HEK293 (cell line): ENCODE data around the gene DHX38.

Experiments used
- CTCF ChIP-seq: fragments of 450-650 bp; formaldehyde crosslinking; IDR thresholded peaks from 2 replicates; pipeline ENCODE4 v1.5.1; 2016; ENCODE audit warnings: missing biosample characterization, missing genetic modification characterization
- MYNN ChIP-seq: fragments of 450-650 bp; formaldehyde crosslinking; IDR thresholded peaks from 2 replicates; pipeline ENCODE4 v1.5.1; 2016; ENCODE audit warnings: missing biosample characterization, missing genetic modification characterization, borderline replicate concordance
- PBX3 ChIP-seq: sonication (generic); formaldehyde crosslinking; IDR thresholded peaks from 2 replicates; pipeline ENCODE4 v1.8.1; 2022; ENCODE audit warnings: mild to moderate bottlenecking, moderate library complexity, missing genetic modification reagents
- ZBTB1 ChIP-seq: fragments of 450-650 bp; formaldehyde crosslinking; IDR thresholded peaks from 2 replicates; pipeline ENCODE4 v1.5.1; 2016; ENCODE audit warnings: missing biosample characterization, missing genetic modification characterization
- ZNF175 ChIP-seq: fragments of 450-650 bp; formaldehyde crosslinking; IDR thresholded peaks from 2 replicates; pipeline ENCODE4 v1.5.1; 2016; ENCODE audit warnings: missing biosample characterization, missing genetic modification characterization
- ZNF274 ChIP-seq, 2 experiments: fragments of 200-500 bp in 1 of 2; fragments of 450-650 bp in 1 of 2; sonication (Bioruptor generic) in 1 of 2; formaldehyde crosslinking in 1 of 2; IDR thresholded peaks; 2 replicates each; pipeline versions ENCODE4 v1.5.1 to v1.6.1; 2014 to 2016; ENCODE audit warnings: borderline replicate concordance in 1 of 2, inconsistent platforms in 1 of 2, low read length in 1 of 2, missing biosample characterization in 1 of 2, missing genetic modification characterization in 1 of 2
- ZNF423 ChIP-seq: fragments of 450-650 bp; formaldehyde crosslinking; IDR thresholded peaks from 2 replicates; pipeline ENCODE4 v1.5.1; 2016; ENCODE audit warnings: missing biosample characterization, missing genetic modification characterization
- ZNF433 ChIP-seq: fragments of 450-650 bp; formaldehyde crosslinking; IDR thresholded peaks from 2 replicates; pipeline ENCODE4 v1.5.1; 2016; ENCODE audit warnings: missing biosample characterization, missing genetic modification characterization, low read depth
- ZNF549 ChIP-seq: fragments of 450-650 bp; IDR thresholded peaks from 2 replicates; pipeline ENCODE4 v1.5.1; 2018; ENCODE audit warnings: missing biosample characterization, missing genetic modification characterization, mild to moderate bottlenecking, inconsistent platforms, moderate library complexity
- ZNF658 ChIP-seq: fragments of 450-650 bp; formaldehyde crosslinking; IDR thresholded peaks from 2 replicates; pipeline ENCODE4; 2016; ENCODE audit warnings: missing biosample characterization, missing genetic modification characterization
- ZNF76 ChIP-seq: fragments of 450-650 bp; formaldehyde crosslinking; IDR thresholded peaks from 2 replicates; pipeline ENCODE4; 2016; ENCODE audit warnings: low read depth, missing biosample characterization, missing genetic modification characterization, borderline replicate concordance
- TF ChIP-seq, protein P1 (sequence below): fragments of 450-650 bp; formaldehyde crosslinking; IDR thresholded peaks from 2 replicates; pipeline ENCODE4 v1.5.1; 2016; ENCODE audit warnings: missing biosample characterization, missing genetic modification characterization

DNA sequence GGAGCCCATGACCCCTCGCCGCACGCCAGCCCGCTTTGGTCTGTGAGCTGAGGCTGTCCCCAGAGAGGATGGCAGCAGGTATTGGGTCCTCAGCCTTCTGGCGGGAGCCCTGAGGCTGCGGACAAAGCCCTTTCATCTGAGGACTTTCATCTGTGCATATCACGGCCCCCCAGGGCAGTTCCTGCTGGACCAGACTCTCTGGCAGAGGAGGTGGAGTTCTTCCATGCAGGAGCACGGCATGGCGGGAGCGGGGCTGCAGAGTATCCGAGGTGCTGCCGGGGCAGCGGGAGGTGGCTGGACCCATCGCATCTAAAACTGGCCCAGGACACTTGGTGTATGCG lies 18.8 kb downstream of the DHX38 start:
- no peak for TF ChIP-seq ZNF175 (tag by site-specific recombination)
- TF ChIP-seq CTCF (tag by site-specific recombination), result no peak
- no peak for TF ChIP-seq ZNF423 (tag by site-specific recombination)
- TF ChIP-seq ZBTB1, result no peak
- no peak for TF ChIP-seq MYNN (tag by site-specific recombination)
- TF ChIP-seq ZNF274 (IDR thresholded peaks at IDR 0.05; ENCODE audit: low read length), result no peak
- no peak for TF ChIP-seq ZNF274 (tag by site-specific recombination; IDR thresholded peaks at IDR 0.05; ENCODE audit: borderline replicate concordance)
- no peak for TF ChIP-seq ZNF433 (tag by site-specific recombination)
- no peak for TF ChIP-seq PBX3 (CRISPR knock-in tag)
- TF ChIP-seq, protein P1, sequence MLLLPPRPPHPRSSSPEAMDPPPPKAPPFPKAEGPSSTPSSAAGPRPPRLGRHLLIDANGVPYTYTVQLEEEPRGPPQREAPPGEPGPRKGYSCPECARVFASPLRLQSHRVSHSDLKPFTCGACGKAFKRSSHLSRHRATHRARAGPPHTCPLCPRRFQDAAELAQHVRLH (tag by site-specific recombination), result no peak
- no peak for TF ChIP-seq ZNF76 (tag by site-specific recombination)
- TF ChIP-seq ZNF658 (tag by site-specific recombination), result no peak
- TF ChIP-seq ZNF549 (tag by site-specific recombination), result no peak
